PC-9 (cell line): ENCODE results near the gene CEP120. TPM values are rescaled to one million over a fixed set of nuclear protein-coding genes. Genes with fewer than 3 reads are reported as not detected.
A peak's percentile ranks its signal among the peaks of the same experiment; 100 is the strongest.

Experiments used
- BruUV-seq: library from RNA; stranded (reverse); fragments of 400-500 nt; replicated peaks from 2 replicates; lab custom pipeline; 2021; lab: Mats Ljungman, UMichigan
- CTCF ChIA-PET: fragments of 300-600 bp; sonication (Branson Sonifier 250); formaldehyde crosslinking; loops from one replicate; lab custom pipeline; 2022; ENCODE audit warnings: antibody characterized with exemption; lab: Charles Lee
- POLR2A ChIA-PET: fragments of 300-600 bp; sonication (Branson Sonifier 250); formaldehyde crosslinking; loops from one replicate; lab custom pipeline; 2022; ENCODE audit warnings: antibody characterized with exemption; ENCODE audit not compliant: unreplicated experiment; lab: Charles Lee
- DNase-seq, 2 experiments: peaks; one replicate each; pipeline versions ENCODE4 v3.0.0 to v3.0.0-alpha.2; 2015 to 2022; ENCODE audit warnings: mixed read lengths in 1 of 2
- H2AFZ ChIP-seq: fragments of 200-600 bp; sonication (generic); 2 replicates; pipeline ENCODE4 v1.8.1; 2017; ENCODE audit warnings: antibody characterized with exemption
- H3F3A ChIP-seq: fragments of 200-600 bp; sonication (generic); 2 replicates; pipeline ENCODE4 v1.8.1; 2017; ENCODE audit warnings: antibody characterized with exemption, mild to moderate bottlenecking, low read depth; ENCODE audit not compliant: insufficient read depth
- H3K27ac ChIP-seq: fragments of 200-600 bp; sonication (generic); 2 replicates; pipeline ENCODE4 v1.6.1; 2016; ENCODE audit warnings: mixed run types
- H3K27me3 ChIP-seq: fragments of 200-600 bp; sonication (generic); 2 replicates; pipeline ENCODE4 v1.6.1; 2016; ENCODE audit warnings: low read depth, mixed run types; ENCODE audit not compliant: insufficient read depth
- H3K36me3 ChIP-seq: fragments of 200-600 bp; sonication (generic); 2 replicates; pipeline ENCODE4 v1.6.1; 2016; ENCODE audit warnings: low read depth, mixed run types
- H3K4me1 ChIP-seq: fragments of 200-600 bp; sonication (generic); replicated peaks from 2 replicates; pipeline ENCODE4 v1.6.1; 2016; ENCODE audit warnings: mixed run types; ENCODE audit not compliant: insufficient read depth
- H3K4me2 ChIP-seq: fragments of 200-600 bp; sonication (generic); 2 replicates; pipeline ENCODE4 v1.6.1; 2017; ENCODE audit warnings: mixed run types
- H3K4me3 ChIP-seq: fragments of 200-600 bp; sonication (generic); 2 replicates; pipeline ENCODE4 v1.6.1; 2016; ENCODE audit warnings: mixed run types
- H3K79me2 ChIP-seq: fragments of 200-600 bp; sonication (generic); 2 replicates; pipeline ENCODE4 v1.6.1; 2017; ENCODE audit warnings: low read depth, mixed run types
- H3K9me2 ChIP-seq: fragments of 200-600 bp; sonication (generic); 2 replicates; pipeline ENCODE4 v1.8.1; 2017; ENCODE audit warnings: mild to moderate bottlenecking; ENCODE audit not compliant: insufficient read depth
- H3K9me3 ChIP-seq: fragments of 200-600 bp; sonication (generic); 2 replicates; pipeline ENCODE4 v1.8.1; 2016; ENCODE audit warnings: low read depth; ENCODE audit not compliant: insufficient read depth
- H4K20me1 ChIP-seq: fragments of 200-600 bp; sonication (generic); 2 replicates; pipeline ENCODE4 v1.8.1; 2017; ENCODE audit not compliant: insufficient read depth
- EZH2 ChIP-seq: fragments of 200-600 bp; sonication (generic); IDR thresholded peaks from 2 replicates; pipeline ENCODE4 v1.8.0; 2017; ENCODE audit warnings: antibody characterized with exemption, low read depth
- intact Hi-C: fragments of 100-400 bp; cut with micrococcal nuclease; formaldehyde crosslinking; loops from one replicate; pipeline ENCODE4 v1.10.0; 2022; ENCODE audit not compliant: unreplicated experiment
- total RNA-seq: library from RNA; stranded (reverse); gene quantifications from 2 replicates; pipeline ENCODE4 v1.2.3, GENCODE V29; 2021
- TF ChIP-seq, protein P1 (sequence below): fragments of 200-600 bp; sonication (generic); conservative IDR thresholded peaks from 2 replicates; pipeline ENCODE4 v1.6.1; 2017; ENCODE audit warnings: mixed run types, antibody characterized with exemption, mild to moderate bottlenecking, moderate library complexity

Gene CEP120
- total RNA-seq, 1 experiment from 2014 or later, result 24.5 TPM

DNA sequence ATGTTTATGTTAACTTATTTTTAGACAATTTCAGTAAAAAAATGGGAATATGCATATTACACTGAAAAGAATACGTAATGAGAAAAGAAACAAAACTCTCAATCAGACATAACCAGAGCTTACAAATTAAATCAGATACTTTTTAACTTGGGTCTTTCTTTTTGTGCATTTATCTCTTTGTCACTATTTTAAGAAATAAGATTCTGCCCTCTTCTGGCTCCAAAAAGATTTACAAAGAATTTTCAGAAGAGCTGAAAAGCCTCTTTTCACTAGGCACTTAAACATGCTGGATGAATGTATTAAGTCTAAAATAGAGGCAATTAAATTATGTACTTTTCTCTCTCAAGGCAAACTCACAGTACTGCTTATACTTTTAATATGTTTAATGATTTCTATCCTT is 55.5 kb downstream of the CEP120 start:
- POLR2A ChIA-PET, result no interaction called here
- DNase-seq, result no peak
- Histone ChIP-seq H3K36me3 (peaks cover 18% of the 10 kb centered on the region; the same call in 1 of the 2 replicates), H3F3A (no peaks in the 10 kb centered on the region), H4K20me1 (no peaks in the 10 kb centered on the region; the same call in 1 of the 2 replicates), H3K9me3 (no peaks in the 10 kb centered on the region), H2AFZ (no peak overlapping the region), H3K4me2 (no peak overlapping the region), H3K27ac (no peak overlapping the region), H3K9me2 (no peaks in the 10 kb centered on the region), H3K4me3 (no peak overlapping the region), H3K79me2 (no peaks in the 10 kb centered on the region), H3K4me1 (no peaks in the 10 kb centered on the region), H3K27me3 (no peaks in the 10 kb centered on the region)
- no peak for TF ChIP-seq EZH2
- TF ChIP-seq, protein P1, sequence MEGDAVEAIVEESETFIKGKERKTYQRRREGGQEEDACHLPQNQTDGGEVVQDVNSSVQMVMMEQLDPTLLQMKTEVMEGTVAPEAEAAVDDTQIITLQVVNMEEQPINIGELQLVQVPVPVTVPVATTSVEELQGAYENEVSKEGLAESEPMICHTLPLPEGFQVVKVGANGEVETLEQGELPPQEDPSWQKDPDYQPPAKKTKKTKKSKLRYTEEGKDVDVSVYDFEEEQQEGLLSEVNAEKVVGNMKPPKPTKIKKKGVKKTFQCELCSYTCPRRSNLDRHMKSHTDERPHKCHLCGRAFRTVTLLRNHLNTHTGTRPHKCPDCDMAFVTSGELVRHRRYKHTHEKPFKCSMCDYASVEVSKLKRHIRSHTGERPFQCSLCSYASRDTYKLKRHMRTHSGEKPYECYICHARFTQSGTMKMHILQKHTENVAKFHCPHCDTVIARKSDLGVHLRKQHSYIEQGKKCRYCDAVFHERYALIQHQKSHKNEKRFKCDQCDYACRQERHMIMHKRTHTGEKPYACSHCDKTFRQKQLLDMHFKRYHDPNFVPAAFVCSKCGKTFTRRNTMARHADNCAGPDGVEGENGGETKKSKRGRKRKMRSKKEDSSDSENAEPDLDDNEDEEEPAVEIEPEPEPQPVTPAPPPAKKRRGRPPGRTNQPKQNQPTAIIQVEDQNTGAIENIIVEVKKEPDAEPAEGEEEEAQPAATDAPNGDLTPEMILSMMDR, result peak; percentile 62; the same call in 1 of the 2 replicates
- no TSS peak for BruUV-seq
- intact Hi-C loops, result loop anchor here (5.0 to 10.0 kb wide), 3 partner anchors 663 to 1173 kb away; no protein-coding TSS in a partner anchor
- CTCF ChIA-PET, result interaction anchor here (1.2 kb wide), 1 partner anchor 851 kb away, joined by 3 read pairs; no protein-coding TSS in a partner anchor

DNA sequence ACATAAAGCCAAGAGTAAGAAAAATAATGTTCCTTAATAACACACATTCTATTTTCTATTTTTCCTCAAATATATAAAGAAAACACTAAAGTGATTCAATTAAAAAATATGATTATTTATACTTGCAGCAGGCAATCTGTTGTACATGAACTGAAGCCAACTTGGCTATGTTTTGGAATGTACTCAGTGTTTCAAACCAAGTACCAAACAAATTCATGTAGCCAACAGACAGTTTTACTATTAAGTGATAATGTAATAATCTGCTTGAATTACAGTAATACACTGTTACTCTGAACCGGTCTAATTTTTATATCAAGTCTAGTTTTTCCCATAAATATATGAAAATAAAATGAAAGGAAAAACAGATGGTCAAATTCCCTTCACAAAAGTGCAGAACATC is 58.0 kb downstream of the CEP120 start:
- no peak overlapping the region for H2AFZ ChIP-seq
- no peaks in the 10 kb centered on the region for H3K9me3 ChIP-seq
- H3K79me2 ChIP-seq, result no peaks in the 10 kb centered on the region
- no peaks in the 10 kb centered on the region; the same call in 1 of the 2 replicates for H4K20me1 ChIP-seq
- POLR2A ChIA-PET, result no interaction called here
- TF ChIP-seq EZH2, result no peak
- TF ChIP-seq, protein P1, result no peak
- intact Hi-C loops, result loop anchor here (5.0 to 10.0 kb wide), 3 partner anchors 660 to 1170 kb away; no protein-coding TSS in a partner anchor
- H3K27me3 ChIP-seq, result no peaks in the 10 kb centered on the region
- DNase-seq, result no peak
- no peak overlapping the region for H3K4me2 ChIP-seq
- CTCF ChIA-PET, result no interaction called here
- H3K9me2 ChIP-seq, result no peaks in the 10 kb centered on the region
- no peak overlapping the region for H3K4me3 ChIP-seq
- H3K27ac ChIP-seq, result no peak overlapping the region
- no peaks in the 10 kb centered on the region for H3K4me1 ChIP-seq
- H3F3A ChIP-seq, result no peaks in the 10 kb centered on the region
- H3K36me3 ChIP-seq, result 0 out of 2 replicates have a peak, but pooled peaks cover 14% of the 10 kb centered on the region
- BruUV-seq, result no TSS peak

DNA sequence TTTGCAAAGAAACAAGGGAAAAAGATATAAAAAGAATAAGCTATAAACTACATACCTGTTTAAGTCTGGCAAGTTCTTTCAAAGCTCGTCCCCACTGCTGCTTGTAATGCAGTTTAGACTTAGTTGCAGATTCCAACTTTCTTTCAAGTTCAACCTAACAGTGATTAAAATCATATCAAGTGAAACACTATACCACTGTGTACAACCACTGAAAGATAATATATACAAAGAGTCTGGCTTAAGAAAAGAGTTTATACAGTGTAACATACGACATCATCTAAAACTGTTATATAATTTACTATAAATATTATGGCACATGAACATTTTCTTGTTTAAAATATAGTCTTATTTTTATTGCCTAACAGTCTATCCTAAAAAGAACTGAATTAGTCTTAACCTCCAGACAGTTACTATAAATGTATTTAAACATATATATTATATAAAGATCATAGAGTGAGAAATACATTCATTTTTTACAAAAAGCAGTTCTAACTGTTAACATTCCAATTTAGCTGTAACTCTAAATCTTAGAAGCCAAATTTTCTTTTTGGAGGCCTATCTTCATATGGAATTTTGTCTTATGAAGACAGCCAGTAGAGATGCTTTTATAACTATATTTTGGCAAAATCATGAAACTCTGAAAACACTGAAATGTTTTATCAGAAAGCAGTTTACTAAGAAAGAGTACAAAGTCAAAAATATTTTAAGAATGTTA is 58.6 kb downstream of the CEP120 start:
- CTCF ChIA-PET, result no interaction called here
- no peak overlapping the region for H3K27ac ChIP-seq
- H2AFZ ChIP-seq, result no peak overlapping the region
- H3K36me3 ChIP-seq, result 0 out of 2 replicates have a peak, but pooled peaks cover 14% of the 10 kb centered on the region
- DNase-seq, result no peak
- no peaks in the 10 kb centered on the region for H3K9me3 ChIP-seq
- H3K4me2 ChIP-seq, result no peak overlapping the region
- no peaks in the 10 kb centered on the region for H3K27me3 ChIP-seq
- no peaks in the 10 kb centered on the region for H3K9me2 ChIP-seq
- BruUV-seq, result no TSS peak
- POLR2A ChIA-PET, result no interaction called here
- no peaks in the 10 kb centered on the region for H3K4me1 ChIP-seq
- H3F3A ChIP-seq, result no peaks in the 10 kb centered on the region
- H3K4me3 ChIP-seq, result no peak overlapping the region
- no peak for TF ChIP-seq EZH2
- TF ChIP-seq, protein P1, result no peak
- intact Hi-C loops, result loop anchor here (5.0 to 10.0 kb wide), 3 partner anchors 660 to 1170 kb away; no protein-coding TSS in a partner anchor
- H3K79me2 ChIP-seq, result no peaks in the 10 kb centered on the region
- H4K20me1 ChIP-seq, result no peaks in the 10 kb centered on the region; the same call in 1 of the 2 replicates
